ENCODE data around the gene AKR1C1. TPM values are rescaled to one million over a fixed set of nuclear protein-coding genes. Genes with fewer than 3 reads are reported as not detected.

The AKR1C1 gene
- total and polyA plus RNA-seq, 2 of the 13 experiments (the other 11 are each of a cell fraction or from before 2014, with no cell fraction given) = 948 to 2,238 TPM

- peak; percentile 75 for TF ChIP-seq FOXP1 (IDR thresholded peaks at IDR 0.05)
- peak; percentile 93 for TF ChIP-seq FOXP1 (CRISPR knock-in tag; IDR thresholded peaks at IDR 0.05)
- peak; percentile 32 for TF ChIP-seq IKZF5 (CRISPR knock-in tag; IDR thresholded peaks at IDR 0.05)
- TF ChIP-seq TBX3 (IDR thresholded peaks at IDR 0.05; ENCODE audit: borderline replicate concordance) = peak; percentile 94
- TF ChIP-seq HIVEP1 (CRISPR knock-in tag; IDR thresholded peaks at IDR 0.05) = no peak
- no peak for TF ChIP-seq ZNF746 (CRISPR knock-in tag; IDR thresholded peaks at IDR 0.05)
- TF ChIP-seq FOXA3 (CRISPR knock-in tag; IDR thresholded peaks at IDR 0.05) = peak; percentile 93
- no peak for TF ChIP-seq ZNF30 (CRISPR knock-in tag; IDR thresholded peaks at IDR 0.05)
- no peak for TF ChIP-seq ZNF678 (CRISPR knock-in tag; IDR thresholded peaks at IDR 0.05)
- peak; percentile 74 for TF ChIP-seq MAFF (IDR thresholded peaks at IDR 0.05; ENCODE audit: low read depth, low read length)
- no peak for TF ChIP-seq HES4 (CRISPR knock-in tag; IDR thresholded peaks at IDR 0.05; ENCODE audit: borderline replicate concordance)
- TF ChIP-seq HNRNPK (IDR thresholded peaks at IDR 0.05; ENCODE audit: low read depth, low read length, poor library complexity, severe bottlenecking) = no peak
- TF ChIP-seq SMAD1 (CRISPR knock-in tag; IDR thresholded peaks at IDR 0.05; ENCODE audit: borderline replicate concordance, low read depth) = no peak
- TF ChIP-seq GATA4 (IDR thresholded peaks at IDR 0.05; ENCODE audit: borderline replicate concordance, low read depth) = peak; percentile 50; the same call in 1 of the 2 replicates
- no peak for TF ChIP-seq NFRKB (IDR thresholded peaks at IDR 0.05)
- no peak for TF ChIP-seq ZNF749 (CRISPR knock-in tag; IDR thresholded peaks at IDR 0.05; ENCODE audit: borderline replicate concordance)
- TF ChIP-seq ZFP41 (CRISPR knock-in tag; IDR thresholded peaks at IDR 0.05; ENCODE audit: borderline replicate concordance) = no peak
- peak; percentile 89 for TF ChIP-seq ATF2 (CRISPR knock-in tag; IDR thresholded peaks at IDR 0.05)
- no peak for TF ChIP-seq HNRNPUL1 (IDR thresholded peaks at IDR 0.05; ENCODE audit: low read depth, low read length)
- no peak for TF ChIP-seq TEAD2 (CRISPR knock-in tag; IDR thresholded peaks at IDR 0.05)
- no peak for TF ChIP-seq CCDC6 (CRISPR knock-in tag; IDR thresholded peaks at IDR 0.05)
- no peak for TF ChIP-seq ZSCAN12 (CRISPR knock-in tag; IDR thresholded peaks at IDR 0.05)
- 0 out of 2 replicates have a peak, but pooled peaks have one; percentile 42 for TF ChIP-seq TRIM24 (CRISPR knock-in tag; IDR thresholded peaks at IDR 0.05)
- TF ChIP-seq ZNF784 (CRISPR knock-in tag; IDR thresholded peaks at IDR 0.05; ENCODE audit: borderline replicate concordance) = no peak
- 0 out of 2 replicates have a peak, but pooled peaks have one; percentile 41 for TF ChIP-seq ZSCAN31 (CRISPR knock-in tag; IDR thresholded peaks at IDR 0.05; ENCODE audit: low read depth)
- TF ChIP-seq KLF11 (CRISPR knock-in tag; IDR thresholded peaks at IDR 0.05) = peak; percentile 65; the same call in 1 of the 2 replicates
- TF ChIP-seq TEAD3 (CRISPR knock-in tag; optimal IDR thresholded peaks at IDR 0.05; ENCODE audit: borderline replicate concordance) = peak; percentile 66
- peak; percentile 35; the same call in 1 of the 2 replicates for TF ChIP-seq SIX1 (CRISPR knock-in tag; IDR thresholded peaks at IDR 0.05; ENCODE audit: borderline replicate concordance)
- peak; percentile 7; the same call in 1 of the 2 replicates for TF ChIP-seq SP5 (CRISPR knock-in tag; IDR thresholded peaks at IDR 0.05; ENCODE audit: borderline replicate concordance, low read depth)
Observed at GRCh38 chr10:4947635-4948596, 15.3 kb upstream of the AKR1C1 start (continued).

Data from HepG2 (cell line).